NCI-H345 (cell line): ENCODE data around the gene ANKRD11.
"Not testable (repeated sequence)": the region's sequence is repeated elsewhere in the genome, so short reads cannot be mapped to it uniquely, and the experiment has no call there.

ENCODE experiments used
- DNase-seq: peaks from one replicate; lab custom pipeline; 2025; lab: John Stamatoyannopoulos, UW

The ANKRD11 gene

DNA sequence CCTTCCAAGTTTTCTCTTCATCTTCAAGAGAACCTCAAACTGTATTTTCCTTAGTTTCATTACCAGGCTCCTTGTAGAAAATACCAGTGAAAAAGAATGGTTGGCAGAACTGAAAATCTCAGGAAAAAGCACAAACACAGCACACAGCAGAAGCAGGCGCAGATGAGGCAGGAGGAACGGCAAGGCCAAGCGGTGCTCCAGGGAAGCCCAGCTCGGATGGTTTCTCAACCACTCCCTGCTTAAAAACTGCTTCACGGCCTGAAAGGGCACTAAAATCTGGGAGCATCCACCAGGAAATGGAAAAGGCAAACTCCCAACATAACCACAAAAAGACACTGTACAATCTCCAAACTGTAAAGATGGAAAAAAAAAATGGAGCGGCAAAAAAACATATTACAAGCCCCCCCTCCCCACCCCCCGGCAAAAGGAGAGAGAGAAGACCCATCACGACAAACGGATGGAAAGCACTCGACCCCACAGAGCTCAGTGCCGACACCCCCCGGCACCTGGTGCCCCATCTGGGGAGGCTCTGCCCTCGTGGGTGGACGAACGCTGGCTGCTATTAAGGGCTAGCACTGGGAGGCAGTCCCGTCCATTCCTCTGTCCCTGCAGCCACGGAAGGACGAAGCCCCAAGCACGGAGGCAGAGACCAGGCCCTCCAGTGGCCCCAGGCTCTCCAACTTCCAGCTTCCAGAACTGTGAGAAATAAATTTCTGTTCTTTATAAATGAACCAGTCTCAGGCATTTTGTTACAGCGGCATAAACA, 145.3 kb downstream of the ANKRD11 start:
- no peak for DNase-seq

GRCh38 chr16:89344458-89344834, 145.9 kb downstream of the ANKRD11 start:
- DNase-seq: no peak

GRCh38 chr16:89343501-89344457, 146.6 kb downstream of the ANKRD11 start:
- DNase-seq: no peak

- DNase-seq: no peak
These were observed 148.4 kb downstream of the ANKRD11 start for GRCh38 chr16:89341697-89342694.

DNA sequence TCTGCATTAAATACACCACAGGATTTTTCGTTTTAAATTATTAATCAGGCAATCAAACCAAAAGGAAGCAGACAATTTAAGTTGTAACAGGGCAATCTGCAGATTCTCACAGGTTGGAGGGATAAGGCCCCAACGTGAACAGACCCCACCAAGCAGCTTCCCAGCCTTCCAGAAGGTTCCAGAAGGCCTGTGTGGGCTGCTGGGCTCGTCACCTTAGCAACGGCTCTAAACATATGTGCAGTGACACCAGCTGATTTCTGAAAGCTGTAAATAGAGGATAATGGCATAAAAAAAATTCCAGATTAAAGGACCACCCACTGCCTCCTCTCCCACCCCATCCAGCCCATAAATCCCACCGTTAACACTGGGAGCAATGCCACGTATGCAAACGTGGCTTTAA, 149.1 kb downstream of the ANKRD11 start:
- DNase-seq: no peak

GRCh38 chr16:89338863-89339262, 151.5 kb downstream of the ANKRD11 start:
- no peak for DNase-seq

DNA sequence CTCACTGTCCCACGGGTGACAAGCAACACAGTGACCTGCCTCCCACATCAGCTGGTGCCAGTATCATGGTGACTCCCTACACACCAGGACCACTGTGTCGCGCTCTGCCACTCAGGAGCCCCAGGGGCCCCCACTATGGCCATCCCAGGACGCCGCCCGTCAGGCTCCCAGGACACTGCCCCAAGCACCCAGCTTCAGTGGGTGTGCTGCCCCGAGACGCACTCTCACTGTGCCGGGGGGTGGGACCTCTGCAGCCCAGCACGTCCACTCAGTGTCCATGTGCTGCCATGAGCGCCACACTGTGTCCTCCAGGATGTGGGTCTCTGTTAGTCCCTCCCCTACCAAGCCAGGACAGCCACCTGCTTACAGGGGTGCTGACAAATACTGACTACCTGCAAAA, 152.4 kb downstream of the ANKRD11 start:
- DNase-seq: no peak

DNA sequence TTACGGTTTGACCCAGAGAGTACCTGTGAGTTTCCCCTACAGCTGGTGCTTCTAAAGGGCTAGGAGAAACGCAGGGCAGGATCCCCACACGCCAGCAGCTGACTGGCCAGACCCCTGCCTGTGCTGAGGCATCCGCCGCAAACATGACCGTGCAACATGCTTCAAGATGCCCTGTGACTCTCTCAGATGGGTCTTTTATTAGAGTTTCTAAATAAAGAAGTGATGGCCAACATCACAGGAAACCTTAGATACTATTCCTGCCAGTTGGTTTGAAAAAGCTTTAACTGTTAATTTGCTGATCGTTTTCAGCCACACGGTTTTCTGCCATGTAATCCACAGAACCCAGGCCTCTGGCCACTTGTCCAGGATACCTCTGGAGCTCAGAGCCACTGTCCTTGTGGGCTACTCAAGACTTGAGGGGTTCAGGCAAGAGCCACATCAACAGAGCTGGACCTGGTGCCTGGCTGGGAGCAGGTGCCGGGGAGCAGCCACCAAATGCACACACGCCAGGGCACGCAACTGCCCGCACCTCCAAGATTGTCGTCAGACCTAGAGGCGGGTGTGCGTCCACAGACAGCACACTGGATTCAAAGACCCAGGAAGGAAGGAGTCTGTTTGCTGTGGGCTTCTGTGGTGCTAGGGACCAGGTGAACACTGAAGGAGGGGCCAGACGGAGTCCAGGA, 154.4 kb downstream of the ANKRD11 start:
- DNase-seq: no peak

DNA sequence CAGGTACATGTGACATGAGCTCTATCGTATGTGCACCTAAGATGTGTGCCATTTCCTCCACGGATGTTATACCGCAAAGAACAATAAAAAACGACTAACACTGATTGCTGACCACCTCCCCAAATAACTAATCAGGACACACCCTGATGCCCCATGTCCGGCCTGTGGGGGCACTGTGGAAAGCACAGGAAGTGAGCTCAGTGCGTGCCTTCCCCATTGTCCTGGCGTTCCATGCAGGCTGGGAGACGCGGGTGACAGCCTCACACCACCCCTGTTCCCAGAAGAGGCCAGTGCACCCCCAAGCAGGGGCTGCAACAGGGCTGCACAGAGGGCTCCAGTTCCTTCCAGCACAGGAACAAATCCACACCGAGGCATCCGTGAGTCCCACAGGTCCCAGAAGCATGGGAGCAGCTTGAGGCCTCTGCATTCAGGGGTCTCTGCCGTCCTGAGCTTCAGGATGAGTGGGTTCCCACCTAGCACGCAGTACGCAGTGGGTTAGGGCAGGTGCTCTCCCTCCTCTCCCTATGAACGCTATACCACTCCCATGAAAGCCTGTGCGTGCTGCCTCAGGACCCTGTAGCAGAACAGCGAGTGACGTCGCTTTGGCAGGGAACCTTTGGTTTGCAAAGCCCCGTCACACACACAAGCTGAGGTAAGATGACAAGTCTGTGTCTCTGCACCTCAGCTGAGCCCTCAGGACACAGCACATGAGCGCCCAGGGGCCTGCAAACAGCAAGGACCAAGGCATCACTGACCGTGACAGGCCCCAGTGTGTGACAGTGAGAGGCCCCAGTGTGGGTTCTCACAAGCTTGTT, 155.2 kb downstream of the ANKRD11 start:
- no peak for DNase-seq

GRCh38 chr16:89334461-89334860, 155.9 kb downstream of the ANKRD11 start:
- DNase-seq: no peak

DNA sequence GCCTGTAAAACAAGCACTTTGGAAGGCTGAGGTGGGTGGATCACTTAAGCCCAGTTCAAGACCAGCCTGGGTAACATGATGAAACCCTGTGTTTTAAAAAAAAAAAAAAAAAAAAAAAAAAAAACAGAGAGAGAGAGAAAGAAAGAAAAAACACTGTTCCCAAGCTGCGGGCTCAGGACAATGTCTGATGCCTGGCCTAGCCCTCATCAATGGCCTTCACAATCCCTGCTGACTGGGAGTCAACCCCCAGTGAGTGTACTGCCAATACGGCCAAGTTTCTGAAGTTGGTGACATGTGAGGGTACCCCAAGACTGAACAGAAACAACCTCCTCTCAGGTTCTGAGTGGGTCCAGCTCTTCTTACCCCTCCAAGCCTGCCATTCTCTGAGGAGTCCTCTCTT, 156.3 kb downstream of the ANKRD11 start:
- DNase-seq: no peak

GRCh38 chr16:89333401-89334001, 156.9 kb downstream of the ANKRD11 start:
- DNase-seq: not testable (repeated sequence)

GRCh38 chr16:89332902-89333245, 157.5 kb downstream of the ANKRD11 start:
- no peak for DNase-seq

GRCh38 chr16:89332243-89332901, 158.0 kb downstream of the ANKRD11 start:
- DNase-seq: no peak

DNA sequence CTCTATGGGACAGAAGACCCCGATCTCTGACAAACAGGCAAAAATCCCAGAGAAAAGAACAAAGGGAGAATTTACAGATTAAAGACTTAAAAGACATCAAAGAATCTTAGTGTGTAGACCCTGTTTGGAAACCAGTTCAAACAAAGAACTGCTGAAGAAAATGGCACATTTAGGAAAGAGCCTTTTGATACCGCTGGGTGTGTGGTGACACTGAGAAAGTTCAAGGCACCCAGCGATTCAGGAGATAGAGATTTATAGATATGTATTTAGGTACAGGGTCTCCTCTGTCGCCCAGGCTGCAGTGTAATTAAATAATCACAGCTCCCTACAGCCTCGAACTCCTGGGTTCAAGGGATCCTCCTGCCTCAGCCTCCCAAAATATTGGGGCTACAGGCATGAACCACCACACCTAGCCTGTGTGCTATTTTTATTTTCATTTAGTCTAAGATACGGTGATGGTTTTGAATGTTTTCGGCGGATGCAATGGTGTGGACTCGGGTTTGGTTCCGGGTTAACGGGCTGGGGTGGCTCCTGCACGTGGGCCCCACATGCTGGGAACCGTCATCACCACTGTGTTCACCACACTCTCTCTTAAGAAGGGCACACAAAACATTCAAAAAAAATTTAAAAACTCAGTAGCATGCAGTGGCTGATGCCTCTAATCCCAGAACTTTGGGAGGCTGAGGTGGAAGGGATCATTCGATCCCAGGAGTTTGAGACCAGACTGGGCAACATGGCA, 158.8 kb downstream of the ANKRD11 start:
- no peak for DNase-seq

DNA sequence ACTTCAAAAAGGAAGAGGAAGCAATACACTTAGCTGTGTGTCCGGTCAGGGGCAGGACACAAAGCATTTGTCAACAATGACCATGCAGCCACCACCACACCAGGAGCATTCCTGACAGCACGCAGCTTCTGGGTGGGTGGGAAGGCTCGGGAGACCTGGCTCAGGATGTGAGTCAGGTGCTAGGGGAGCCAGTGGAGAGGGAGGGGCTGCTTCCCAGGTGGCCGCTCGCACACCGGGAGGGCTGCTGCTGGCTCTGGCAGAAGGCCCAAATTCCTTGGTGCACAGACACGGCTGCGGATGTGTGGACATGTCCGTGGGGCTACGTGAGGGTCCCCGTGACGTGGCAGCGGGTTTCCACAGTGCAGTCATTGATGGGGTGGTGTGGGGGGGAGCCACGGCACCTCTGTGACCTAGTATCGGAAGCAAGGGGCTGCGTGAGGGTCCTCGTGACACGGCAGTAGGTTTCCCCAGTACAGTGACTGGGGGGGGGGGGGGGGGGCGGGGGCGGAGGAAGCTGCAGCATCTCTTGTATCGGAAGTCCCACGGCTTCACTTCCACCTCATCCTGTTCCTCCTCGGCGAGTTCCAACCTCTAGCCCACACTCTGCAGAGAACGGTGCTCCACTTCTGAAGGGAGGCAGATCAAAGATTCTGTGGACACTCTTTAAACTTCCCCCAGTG, 160.0 kb downstream of the ANKRD11 start:
- DNase-seq: peak; percentile 61

- DNase-seq: not testable (repeated sequence)
These were observed 160.6 kb downstream of the ANKRD11 start for GRCh38 chr16:89329830-89330176.
